ENCODE results near the gene GIPC2.
"Not testable (repeated sequence)": the region's sequence is repeated elsewhere in the genome, so short reads cannot be mapped to it uniquely, and the experiment has no call there.

GIPC2 gene

GRCh38 chr1:78101051-78101450 is 55.3 kb downstream of the GIPC2 start:
- no peak for DNase-seq

GRCh38 chr1:78101514-78101913 is 55.7 kb downstream of the GIPC2 start:
- no peak for DNase-seq

- DNase-seq: no peak
Observed at GRCh38 chr1:78102082-78102481, 56.3 kb downstream of the GIPC2 start.

GRCh38 chr1:78102916-78103315 is 57.1 kb downstream of the GIPC2 start:
- DNase-seq: no peak

- DNase-seq: no peak
Observed at GRCh38 chr1:78104322-78104721, 58.6 kb downstream of the GIPC2 start.

- not testable (repeated sequence) for DNase-seq
Observed at GRCh38 chr1:78109659-78110058, 63.9 kb downstream of the GIPC2 start.

GRCh38 chr1:78113156-78113916 is 67.6 kb downstream of the GIPC2 start:
- no peak for DNase-seq

- DNase-seq: no peak
Observed at GRCh38 chr1:78114034-78114956, 68.5 kb downstream of the GIPC2 start.

- DNase-seq: not testable (repeated sequence)
Observed at GRCh38 chr1:78120485-78120884, 74.7 kb downstream of the GIPC2 start.

GRCh38 chr1:78121710-78122109 is 75.9 kb downstream of the GIPC2 start:
- no peak for DNase-seq

GRCh38 chr1:78122389-78122788 is 76.6 kb downstream of the GIPC2 start:
- DNase-seq: no peak

- no peak for DNase-seq
Observed at GRCh38 chr1:78126506-78126905, 80.7 kb downstream of the GIPC2 start.

- DNase-seq: no peak
Observed at GRCh38 chr1:78132174-78132947, 86.6 kb downstream of the GIPC2 start.

GRCh38 chr1:78132948-78133322 is 87.2 kb downstream of the GIPC2 start:
- no peak for DNase-seq

- no peak for DNase-seq
Observed at GRCh38 chr1:78136680-78137079, 90.9 kb downstream of the GIPC2 start.

- DNase-seq: no peak
Observed at GRCh38 chr1:78141531-78142231, 95.9 kb downstream of the GIPC2 start.

- no peak for DNase-seq
Observed at GRCh38 chr1:78142736-78143135, 97.0 kb downstream of the GIPC2 start.

- DNase-seq: no peak
Observed at GRCh38 chr1:78143152-78143551, 97.4 kb downstream of the GIPC2 start.

- DNase-seq: no peak
Observed at GRCh38 chr1:78143673-78144072, 97.9 kb downstream of the GIPC2 start.

- DNase-seq: peak; percentile 41
Observed at GRCh38 chr1:78145105-78145580, 99.4 kb downstream of the GIPC2 start.

- no peak for DNase-seq
Observed at GRCh38 chr1:78146205-78146771, 100.5 kb downstream of the GIPC2 start.

- no peak for DNase-seq
Observed at GRCh38 chr1:78147031-78147430, 101.3 kb downstream of the GIPC2 start.
